Duodenal mucosa (tissue), 2 donors: ENCODE results near the gene BGN.

ENCODE experiments used
- H3K27ac ChIP-seq: one replicate; pipeline ENCODE4 v1.7.0; 2013; ENCODE audit warnings: low read depth, low read length
- H3K27me3 ChIP-seq, 2 donors: one replicate each; pipeline ENCODE4 v1.7.0; 2013; ENCODE audit warnings: low read length in 2 of 2, control low read depth in 1 of 2; ENCODE audit not compliant: insufficient read depth in 2 of 2, control insufficient read depth in 1 of 2
- H3K36me3 ChIP-seq, 2 donors: one replicate each; pipeline ENCODE4 v1.7.0; 2013; ENCODE audit warnings: low read length in 2 of 2, control low read depth in 1 of 2; ENCODE audit not compliant: insufficient read depth in 2 of 2, control insufficient read depth in 1 of 2
- H3K4me1 ChIP-seq, 2 donors: one replicate each; pipeline ENCODE4 v1.7.0; 2013; ENCODE audit warnings: low read length in 2 of 2, control low read depth in 1 of 2; ENCODE audit not compliant: insufficient read depth in 2 of 2, control insufficient read depth in 1 of 2
- H3K4me3 ChIP-seq, 2 donors: one replicate each; pipeline ENCODE4 v1.7.0; 2013; ENCODE audit warnings: low read length in 2 of 2, low read depth in 1 of 2
- H3K9ac ChIP-seq, 2 donors: one replicate each; pipeline ENCODE4 v1.7.0; 2013; ENCODE audit warnings: low read length in 2 of 2, low read depth in 1 of 2
- H3K9me3 ChIP-seq, 2 donors: one replicate each; pipeline ENCODE4 v1.7.0; 2013; ENCODE audit warnings: low read length in 2 of 2, control low read depth in 1 of 2; ENCODE audit not compliant: control insufficient read depth in 1 of 2

The BGN gene

DNA sequence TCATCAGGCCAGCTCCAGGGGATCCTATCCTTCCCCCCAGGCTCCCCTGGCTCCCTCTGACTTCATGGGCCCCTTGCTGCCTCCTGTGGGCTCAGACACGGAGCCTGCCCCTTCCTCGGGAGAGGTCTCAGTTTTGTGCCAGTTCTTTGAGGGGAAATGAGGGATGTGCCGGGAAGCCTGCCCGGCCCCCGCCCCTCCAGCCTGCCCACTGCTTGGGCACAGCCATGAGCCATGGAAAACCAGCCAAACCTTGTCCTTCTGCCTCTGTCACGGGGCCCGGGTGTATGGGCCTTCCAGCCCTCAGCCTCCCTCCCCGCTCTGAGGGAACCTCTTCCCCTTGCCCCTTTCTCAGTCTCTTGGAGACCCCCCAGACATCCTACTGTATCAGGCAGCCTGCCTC is 6.8 kb downstream of the BGN start:
- no peak overlapping the region for H3K9ac ChIP-seq
- H3K27ac ChIP-seq = no peak overlapping the region
- no peaks in the 10 kb centered on the region for H3K4me1 ChIP-seq
- no peaks in the 10 kb centered on the region for H3K36me3 ChIP-seq
- no peak overlapping the region for H3K4me3 ChIP-seq
- no peaks in the 10 kb centered on the region for H3K27me3 ChIP-seq
- no peaks in the 10 kb centered on the region for H3K9me3 ChIP-seq

DNA sequence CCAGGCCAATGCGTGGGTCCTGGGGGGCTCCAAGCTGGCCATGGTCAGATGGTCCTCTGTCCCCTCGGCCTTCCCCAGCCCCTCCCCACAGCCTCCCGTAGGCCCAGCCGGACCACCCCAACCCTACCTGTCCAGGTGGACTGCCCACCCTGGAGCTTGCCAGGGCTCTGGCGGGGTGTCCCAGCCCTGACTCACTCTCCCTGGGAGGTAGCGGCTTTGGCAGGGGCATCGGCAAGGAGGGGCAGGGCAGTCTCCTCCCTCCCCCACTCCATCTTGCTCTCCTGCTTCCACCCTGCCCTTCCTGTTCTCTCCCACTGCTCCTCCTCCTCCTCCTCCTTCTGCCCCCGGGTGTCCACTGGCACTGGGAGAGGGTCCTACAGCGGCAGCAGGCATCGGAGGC is 7.4 kb downstream of the BGN start:
- Histone ChIP-seq H3K27ac (no peak overlapping the region), H3K9ac (no peak overlapping the region), H3K4me1 (no peaks in the 10 kb centered on the region), H3K4me3 (no peak overlapping the region), H3K36me3 (no peaks in the 10 kb centered on the region), H3K9me3 (no peaks in the 10 kb centered on the region), H3K27me3 (no peaks in the 10 kb centered on the region)

DNA sequence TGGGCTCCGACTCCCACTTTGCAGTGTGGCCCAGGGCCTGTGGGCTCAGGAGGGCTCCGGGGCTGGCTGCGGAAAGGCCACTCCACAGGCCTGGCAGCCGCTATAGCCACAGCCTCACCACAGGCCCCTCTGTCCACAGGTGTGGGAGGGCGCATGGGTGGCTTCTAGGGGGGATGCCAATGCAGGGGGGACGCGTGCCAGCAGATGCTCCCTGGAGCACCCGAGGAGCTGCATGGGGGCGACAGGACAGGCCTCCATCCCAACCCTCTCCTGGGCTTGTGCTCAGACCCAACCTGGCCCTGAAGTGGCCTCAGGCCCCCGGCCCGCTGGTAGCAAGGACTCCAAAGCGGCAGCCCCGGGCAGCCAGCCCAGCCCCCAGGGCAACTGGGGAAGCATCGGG is 8.0 kb downstream of the BGN start:
- Histone ChIP-seq H3K27me3 (no peaks in the 10 kb centered on the region), H3K27ac (no peak overlapping the region), H3K36me3 (no peaks in the 10 kb centered on the region), H3K9ac (no peak overlapping the region), H3K4me1 (no peaks in the 10 kb centered on the region), H3K4me3 (no peak overlapping the region), H3K9me3 (no peaks in the 10 kb centered on the region)

DNA sequence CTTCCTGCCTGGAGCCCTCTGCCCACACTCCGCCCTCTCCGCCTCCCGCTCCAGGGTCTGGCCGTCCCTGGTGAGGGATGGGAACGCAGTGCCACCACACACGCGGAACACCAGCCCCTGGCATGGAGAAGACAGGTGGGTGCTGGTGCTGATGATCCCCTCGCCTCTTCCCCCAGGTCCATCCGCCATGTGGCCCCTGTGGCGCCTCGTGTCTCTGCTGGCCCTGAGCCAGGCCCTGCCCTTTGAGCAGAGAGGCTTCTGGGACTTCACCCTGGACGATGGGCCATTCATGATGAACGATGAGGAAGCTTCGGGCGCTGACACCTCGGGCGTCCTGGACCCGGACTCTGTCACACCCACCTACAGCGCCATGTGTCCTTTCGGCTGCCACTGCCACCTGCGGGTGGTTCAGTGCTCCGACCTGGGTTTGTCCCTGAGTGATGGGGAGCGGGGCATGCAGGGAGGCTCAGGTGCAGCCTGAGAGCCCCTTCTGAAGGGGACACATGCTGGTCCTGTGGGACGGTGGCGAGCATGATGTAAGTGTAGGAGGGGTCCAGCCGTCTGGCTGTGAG is 9.8 kb downstream of the BGN start:
- Histone ChIP-seq H3K27me3 (no peaks in the 10 kb centered on the region), H3K9me3 (no peaks in the 10 kb centered on the region), H3K27ac (no peak overlapping the region), H3K36me3 (no peaks in the 10 kb centered on the region), H3K4me1 (no peaks in the 10 kb centered on the region), H3K9ac (no peak overlapping the region), H3K4me3 (no peak overlapping the region)

DNA sequence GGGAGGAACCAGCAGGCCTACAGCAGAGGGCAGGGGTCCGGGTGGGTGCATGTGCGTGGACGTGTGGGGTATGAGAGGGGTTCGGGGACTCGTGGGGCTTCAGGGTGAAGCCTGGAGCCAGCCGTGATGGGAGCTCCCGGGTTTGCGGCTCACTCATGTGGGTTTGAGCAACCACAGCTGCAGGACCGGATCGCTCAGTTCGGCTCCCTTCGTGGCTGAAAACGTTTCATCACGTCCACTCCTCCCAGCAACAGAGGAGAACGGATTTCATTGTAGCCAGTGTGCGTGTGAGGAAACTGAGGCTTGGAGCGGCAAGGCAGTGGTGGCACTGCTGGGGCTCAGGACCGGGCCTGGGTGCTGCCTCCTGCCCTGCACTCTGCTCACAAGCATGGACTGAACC is 10.6 kb downstream of the BGN start:
- H3K36me3 ChIP-seq = no peaks in the 10 kb centered on the region
- H3K27ac ChIP-seq = no peak overlapping the region
- H3K9ac ChIP-seq = no peak overlapping the region
- no peaks in the 10 kb centered on the region for H3K9me3 ChIP-seq
- no peak overlapping the region for H3K4me3 ChIP-seq
- H3K4me1 ChIP-seq = no peaks in the 10 kb centered on the region
- H3K27me3 ChIP-seq = no peaks in the 10 kb centered on the region

DNA sequence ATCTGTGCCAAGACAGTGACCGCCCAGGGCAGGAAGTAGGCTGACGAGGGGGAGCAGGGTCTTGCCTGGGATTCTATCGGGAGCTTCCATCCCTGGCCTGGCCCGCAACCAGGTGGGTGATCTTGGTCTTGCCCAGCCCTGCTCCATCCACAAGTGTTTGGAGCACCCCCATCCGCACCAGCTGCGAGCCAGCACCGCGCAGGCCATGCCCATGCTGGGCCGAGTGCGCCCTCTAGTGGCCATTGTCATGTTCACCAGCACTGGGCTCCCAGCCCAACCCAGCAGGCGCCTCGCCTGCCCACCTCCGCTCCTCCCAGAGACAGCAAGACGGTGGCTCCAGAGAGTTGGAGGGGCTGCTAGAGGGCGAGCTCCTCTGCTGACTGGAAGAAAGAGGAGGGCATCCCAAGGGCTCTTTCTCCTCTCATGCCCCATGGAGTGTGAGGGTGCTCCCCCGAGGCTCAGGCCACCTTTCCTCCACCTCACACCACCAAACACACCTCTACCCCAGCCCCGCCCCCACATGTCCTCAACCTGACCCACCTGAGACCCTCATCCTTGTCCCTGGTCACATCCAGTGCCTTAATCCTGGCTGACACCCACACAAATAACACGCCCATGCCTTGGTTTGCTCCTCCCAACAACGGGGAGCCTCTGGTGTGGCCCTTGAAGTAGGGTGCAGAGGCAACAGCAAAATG is 12.9 kb downstream of the BGN start:
- Histone ChIP-seq H3K9me3 (no peaks in the 10 kb centered on the region), H3K27ac (no peak overlapping the region), H3K4me1 (no peaks in the 10 kb centered on the region), H3K4me3 (no peak overlapping the region), H3K27me3 (no peaks in the 10 kb centered on the region), H3K36me3 (no peaks in the 10 kb centered on the region), H3K9ac (no peak overlapping the region)

DNA sequence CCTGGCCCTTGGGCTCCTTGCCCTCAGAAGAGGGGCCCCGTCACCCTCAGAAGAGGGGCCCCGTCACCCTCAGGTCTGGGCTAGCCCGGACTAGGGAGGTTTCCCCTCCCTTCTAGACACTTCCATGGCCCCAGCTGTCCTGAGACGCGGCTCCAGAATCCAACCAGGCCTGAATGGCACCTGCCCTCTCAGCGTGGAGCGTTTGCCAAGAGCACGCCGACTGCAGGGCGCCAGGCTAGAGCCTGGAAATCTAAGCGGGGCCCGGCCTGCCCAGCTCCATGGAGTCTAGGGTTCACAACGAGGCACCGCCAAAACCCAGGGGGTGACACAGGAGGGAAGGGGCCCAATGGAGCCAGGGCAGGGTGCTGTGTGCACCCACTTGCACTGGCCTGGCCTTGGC is 14.8 kb downstream of the BGN start:
- no peaks in the 10 kb centered on the region for H3K36me3 ChIP-seq
- no peaks in the 10 kb centered on the region for H3K9me3 ChIP-seq
- no peak overlapping the region for H3K9ac ChIP-seq
- H3K4me3 ChIP-seq = no peak overlapping the region
- H3K27me3 ChIP-seq = no peaks in the 10 kb centered on the region
- no peak overlapping the region for H3K27ac ChIP-seq
- H3K4me1 ChIP-seq = no peaks in the 10 kb centered on the region

DNA sequence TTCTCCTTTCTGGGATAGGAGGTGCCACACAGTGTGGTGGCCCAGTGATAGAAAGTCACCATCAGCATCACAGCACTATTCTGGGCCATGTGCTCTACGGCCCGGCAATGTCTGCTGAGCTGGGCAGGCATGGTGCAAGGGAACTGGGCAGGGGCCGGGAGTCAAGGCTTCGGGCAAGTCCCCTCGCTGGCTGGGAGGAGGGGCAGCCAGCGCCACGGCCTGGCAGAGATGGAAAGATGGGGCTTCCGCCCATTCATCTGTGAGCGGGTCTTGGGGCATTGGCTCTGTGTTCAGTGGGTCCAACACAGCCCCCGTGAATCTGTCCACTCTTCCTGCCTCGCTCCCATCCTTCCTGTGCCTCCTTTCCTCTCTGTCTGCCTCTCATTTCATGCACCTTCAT is 15.6 kb downstream of the BGN start:
- H3K9ac ChIP-seq = no peak overlapping the region
- H3K36me3 ChIP-seq = no peaks in the 10 kb centered on the region
- H3K4me1 ChIP-seq = no peaks in the 10 kb centered on the region
- no peak overlapping the region for H3K27ac ChIP-seq
- H3K27me3 ChIP-seq = no peaks in the 10 kb centered on the region
- no peaks in the 10 kb centered on the region for H3K9me3 ChIP-seq
- H3K4me3 ChIP-seq = no peak overlapping the region

DNA sequence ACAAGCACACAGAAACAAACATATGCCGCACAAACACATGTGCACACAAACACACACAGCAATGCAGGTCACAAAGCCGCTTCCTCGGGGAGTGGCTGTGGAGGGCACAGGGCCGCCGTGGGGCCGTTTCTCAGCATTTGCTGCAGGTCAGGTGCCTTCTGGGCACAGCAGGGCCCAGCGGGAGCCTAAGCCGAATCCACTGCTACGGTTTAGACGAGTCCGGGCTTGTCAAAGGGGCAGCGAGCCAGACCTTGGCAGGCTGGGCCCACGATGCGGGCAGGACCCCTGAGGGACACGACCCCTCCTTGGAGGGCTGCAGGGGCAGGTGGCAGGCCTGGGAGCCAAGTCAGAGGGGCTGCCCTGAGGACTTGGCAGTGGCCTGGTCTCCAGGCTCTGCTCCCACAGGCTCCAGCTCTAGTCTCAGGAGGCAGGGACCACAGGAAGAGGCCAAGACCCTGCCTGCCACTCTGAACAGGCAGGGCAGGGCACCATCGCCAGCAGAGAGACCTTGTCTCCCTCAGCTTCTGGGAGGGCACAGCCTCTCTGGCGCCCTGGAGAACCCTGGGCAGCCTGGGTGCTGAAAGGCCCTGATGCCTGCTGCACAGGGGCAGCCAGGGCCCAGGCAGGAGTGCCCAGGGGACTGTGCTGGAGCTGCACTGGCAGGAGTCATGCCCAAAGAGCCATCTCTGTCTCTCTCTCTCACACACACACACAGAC is 17.2 kb downstream of the BGN start:
- Histone ChIP-seq H3K4me3 (no peak overlapping the region), H3K4me1 (no peaks in the 10 kb centered on the region), H3K36me3 (no peaks in the 10 kb centered on the region), H3K27ac (no peak overlapping the region), H3K9me3 (no peaks in the 10 kb centered on the region), H3K27me3 (peaks cover 0 to 5% of the 10 kb centered on the region in 2 donors), H3K9ac (no peak overlapping the region)

DNA sequence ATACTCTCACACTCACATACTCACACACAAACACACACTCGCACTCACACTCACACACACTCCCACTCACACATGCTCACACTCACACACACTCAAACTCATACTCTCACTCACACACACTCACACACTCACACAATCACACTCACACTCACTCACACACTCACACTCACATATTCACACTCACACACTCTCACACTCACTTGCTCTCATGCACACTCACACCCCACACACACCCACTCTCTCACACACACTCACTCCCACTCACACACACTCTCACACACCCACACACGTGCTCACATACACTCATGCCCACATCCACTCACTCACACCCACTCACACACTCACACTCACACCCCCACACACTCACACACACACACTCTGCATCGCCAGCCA is 17.7 kb downstream of the BGN start:
- no peak overlapping the region for H3K9ac ChIP-seq
- H3K27me3 ChIP-seq = peaks cover 0 to 8% of the 10 kb centered on the region in 2 donors
- H3K36me3 ChIP-seq = no peaks in the 10 kb centered on the region
- H3K9me3 ChIP-seq = no peaks in the 10 kb centered on the region
- H3K27ac ChIP-seq = no peak overlapping the region
- H3K4me3 ChIP-seq = no peak overlapping the region
- H3K4me1 ChIP-seq = no peaks in the 10 kb centered on the region
